ENCODE data around the gene ARFIP1.

ARFIP1 gene

GRCh38 chr4:152961773-152962115 lies 182.0 kb downstream of the ARFIP1 start:
- no peak for DNase-seq (ENCODE audit: low read depth)

Data from stromal cell of bone marrow (primary cell).